Lung (tissue), 12 donors: ENCODE data around the gene SLC22A5. TPM values are rescaled to one million over a fixed set of nuclear protein-coding genes. Genes with fewer than 3 reads are reported as not detected.

Experiments
- ATAC-seq: fragments of 200-7000 bp; cut with Tn5 transposase; one replicate; pipeline ENCODE4 v1.9.1; 2020; ENCODE audit warnings: moderate number of reproducible peaks; ENCODE audit not compliant: insufficient read depth, low FRiP score
- DNase-seq, 3 donors: peaks; one replicate each; pipeline ENCODE4 v3.0.0-alpha.2; 2013 to 2017
- H3K27ac ChIP-seq, 2 donors: one replicate each; pipeline ENCODE4 v1.5.1; 2013; ENCODE audit warnings: mild to moderate bottlenecking in 2 of 2, moderate library complexity in 2 of 2, control low read depth in 1 of 2, inconsistent platforms in 1 of 2, low read depth in 1 of 2, low read length in 1 of 2
- H3K27me3 ChIP-seq, 3 donors: one replicate each; pipeline ENCODE4 v1.5.1; 2013; ENCODE audit warnings: low read length in 2 of 3; ENCODE audit not compliant: control insufficient read depth in 3 of 3, insufficient read depth in 3 of 3
- H3K36me3 ChIP-seq, 4 donors: one replicate each; pipeline ENCODE4 v1.5.1; 2013; ENCODE audit warnings: low read length in 4 of 4, mild to moderate bottlenecking in 1 of 4, moderate library complexity in 1 of 4; ENCODE audit not compliant: control insufficient read depth in 4 of 4, insufficient read depth in 4 of 4
- H3K4me1 ChIP-seq, 5 donors: one replicate each; pipeline ENCODE4 v1.5.1; 2013; ENCODE audit warnings: low read length in 5 of 5, mild to moderate bottlenecking in 2 of 5, moderate library complexity in 1 of 5; ENCODE audit not compliant: control insufficient read depth in 5 of 5, insufficient read depth in 5 of 5
- H3K4me3 ChIP-seq: one replicate; pipeline ENCODE4 v1.5.1; 2013; ENCODE audit warnings: mild to moderate bottlenecking, control low read depth, moderate library complexity
- H3K9ac ChIP-seq, 2 donors: one replicate each; pipeline ENCODE4 v1.5.1; 2013; ENCODE audit warnings: low read length in 2 of 2, control low read depth in 1 of 2; ENCODE audit not compliant: insufficient read depth in 1 of 2
- H3K9me3 ChIP-seq, 4 donors: one replicate each; pipeline ENCODE4 v1.5.1; 2013; ENCODE audit warnings: low read length in 3 of 4, mild to moderate bottlenecking in 1 of 4, moderate library complexity in 1 of 4; ENCODE audit not compliant: control insufficient read depth in 4 of 4, insufficient read depth in 3 of 4
- CTCF ChIP-seq: IDR thresholded peaks from 2 replicates; pipeline ENCODE4 v1.5.1; 2012; ENCODE audit warnings: mild to moderate bottlenecking; ENCODE audit errors: control extremely low read depth, extremely low read depth
- WGBS, 2 donors: extraction: QIAGEN DNeasy Blood & Tissue Kit; methylation state at CpG; one replicate each; pipeline ENCODE4 v1.1.7; 2013; 5-methylcytosine and 5-hydroxymethylcytosine counted together
- polyA plus RNA-seq, 2 donors: library from polyadenylated mRNA; stranded (reverse); fragments of 200-250 nt; gene quantifications; one replicate each; pipeline ENCODE4 v1.2.1, GENCODE V29; 2013
- total RNA-seq, 2 donors: library from RNA; depleted of rRNA in 1 of 2; stranded (reverse); fragments of >200 nt in 1 of 2; gene quantifications; one replicate each; pipeline ENCODE4 v1.2.1, GENCODE V29; 2014 to 2021
- donor health status: control.
- donor health status: control.
- donor health status: Bipolar disorder and iron deficiency.
- donor health status: healthy.
- donor health status: DM: yes; HTN: yes; CAD: no.

The SLC22A5 gene
- total and polyA plus RNA-seq, 4 donors, result 4.6 to 12.7 (median 7.9) TPM

DNA sequence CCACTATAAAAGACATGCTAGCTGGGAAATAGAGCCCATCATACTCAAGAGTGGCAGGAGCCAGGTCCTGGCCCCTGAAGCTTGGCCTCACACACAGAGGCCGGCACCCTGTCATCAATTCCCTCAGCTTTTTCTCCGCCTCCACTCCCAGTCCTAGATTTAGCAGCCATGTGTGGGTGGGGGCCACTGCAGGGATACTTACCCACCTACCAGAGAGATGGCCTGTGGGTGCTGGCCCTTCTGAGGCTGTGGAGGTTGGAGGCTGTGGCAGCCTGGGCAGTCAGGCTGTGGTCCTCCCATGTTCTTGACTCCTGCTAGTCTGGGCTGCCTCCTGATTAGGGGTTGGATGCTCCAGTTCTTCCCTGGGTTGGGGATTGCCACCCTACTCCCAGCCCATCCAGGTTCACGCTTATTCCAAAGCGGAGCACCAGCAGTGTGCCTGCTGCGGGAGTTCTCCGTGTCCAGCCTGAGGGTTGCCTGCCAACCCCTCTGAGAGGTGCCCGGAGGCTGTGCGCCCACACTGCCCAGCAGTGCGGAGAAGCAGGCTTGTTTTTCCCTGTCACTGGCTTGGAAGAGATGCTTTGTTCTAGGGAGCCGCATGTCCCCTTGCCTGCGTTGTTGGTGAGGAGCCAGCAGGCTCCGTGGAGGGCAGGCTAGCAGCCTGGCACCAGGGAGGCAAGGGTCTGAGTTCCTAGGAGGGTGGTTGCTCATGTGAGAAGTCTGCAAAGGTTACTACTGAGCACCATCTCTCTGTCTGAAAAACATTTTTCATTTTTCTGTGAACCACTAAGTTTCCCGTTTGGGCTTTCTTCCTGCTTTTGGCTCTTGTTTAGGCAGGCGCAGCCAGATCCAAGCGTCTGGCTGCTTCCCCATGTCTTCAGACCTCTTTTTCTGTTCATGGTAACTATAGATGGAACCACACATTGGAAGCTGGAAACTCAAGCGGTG, 7.5 kb downstream of the SLC22A5 start:
- TF ChIP-seq CTCF, result no peak
- no peaks in the 10 kb centered on the region for H3K27me3 ChIP-seq
- H3K4me3 ChIP-seq, result no peak overlapping the region
- 92 to 96% methylated on average over 16 of the region's 16 CpGs for WGBS, 2 donors
- H3K36me3 ChIP-seq, result peaks cover 0 to 5% (median 1%) of the 10 kb centered on the region in 4 donors
- DNase-seq (no peak), ATAC-seq (no peak)
- H3K27ac ChIP-seq, result no peak overlapping the region
- H3K4me1 ChIP-seq, result peaks cover 0 to 8% (median 0%) of the 10 kb centered on the region in 5 donors
- no peak overlapping the region for H3K9ac ChIP-seq
- no peaks in the 10 kb centered on the region for H3K9me3 ChIP-seq

- H3K4me1 ChIP-seq, result peaks cover 0 to 2% (median 0%) of the 10 kb centered on the region in 5 donors
- no peaks in the 10 kb centered on the region for H3K27me3 ChIP-seq
- no peak for TF ChIP-seq CTCF
- no peak for DNase-seq
- no peak for ATAC-seq
- no peak overlapping the region for H3K27ac ChIP-seq
- H3K9me3 ChIP-seq, result no peaks in the 10 kb centered on the region
- no peak overlapping the region for H3K4me3 ChIP-seq
- peaks cover 0 to 5% (median 1%) of the 10 kb centered on the region in 4 donors for H3K36me3 ChIP-seq
- no peak overlapping the region for H3K9ac ChIP-seq
- WGBS, 2 donors, result 83 to 88% methylated on average over 7 of the region's 7 CpGs
Measured at GRCh38 chr5:132377738-132378137, 8.2 kb downstream of the SLC22A5 start.

DNA sequence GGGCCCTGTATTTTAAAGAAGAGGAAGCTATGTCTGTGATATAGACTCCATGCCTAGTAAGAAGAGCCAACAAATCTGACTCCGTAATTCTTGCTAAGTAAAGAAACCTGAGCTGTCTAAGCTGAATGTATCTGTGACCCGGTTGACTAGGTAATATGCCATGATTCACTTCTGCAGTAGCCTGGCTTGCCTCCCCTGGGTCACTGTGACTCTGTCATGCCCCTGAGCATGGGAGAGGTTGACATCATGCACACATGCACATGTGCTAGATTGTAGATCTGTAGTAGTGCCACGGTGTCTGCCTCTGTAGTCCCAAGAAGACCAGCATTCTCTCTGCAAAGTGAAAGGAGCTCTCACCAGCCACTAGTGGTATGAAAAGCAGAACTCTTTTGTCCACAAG, 9.1 kb downstream of the SLC22A5 start:
- Histone ChIP-seq H3K4me3 (no peak overlapping the region), H3K36me3 (peaks cover 0 to 7% (median 1%) of the 10 kb centered on the region in 4 donors), H3K27ac (no peak overlapping the region), H3K9ac (no peak overlapping the region), H3K9me3 (no peaks in the 10 kb centered on the region), H3K27me3 (no peaks in the 10 kb centered on the region), H3K4me1 (no peaks in the 10 kb centered on the region)
- DNase-seq (no peak), ATAC-seq (no peak)
- WGBS, 2 donors, result 91 to 94% methylated on average over 3 of the region's 3 CpGs
- no peak for TF ChIP-seq CTCF
